ENCODE data around the gene WHAMM.
"Not testable (repeated sequence)": the region's sequence is repeated elsewhere in the genome, so short reads cannot be mapped to it uniquely, and the experiment has no call there.

The WHAMM gene

GRCh38 chr15:82802497-82802896 lies 6.9 kb upstream of the WHAMM start:
- no peak for DNase-seq (ENCODE audit: low read depth)

- DNase-seq (ENCODE audit: low read depth), result no peak
Observed at GRCh38 chr15:82803793-82804574, 5.4 kb upstream of the WHAMM start.

GRCh38 chr15:82804575-82804949 lies 4.9 kb upstream of the WHAMM start:
- DNase-seq (ENCODE audit: low read depth), result no peak

- no peak for DNase-seq (ENCODE audit: low read depth)
Observed at GRCh38 chr15:82805994-82806406, 3.4 kb upstream of the WHAMM start, which contains the start of gene FSD2. TSS of gene FSD2 (minus strand) at chr15:82806069. CDS start at chr15:82787390, 18,679 bp downstream.

GRCh38 chr15:82807920-82808633 lies 1.4 kb upstream of the WHAMM start:
- DNase-seq (ENCODE audit: low read depth), result no peak

GRCh38 chr15:82808634-82809041 lies 790 bp upstream of the WHAMM start:
- DNase-seq (ENCODE audit: low read depth), result no peak

GRCh38 chr15:82810061-82810889 lies 847 bp downstream of the WHAMM start:
- no peak for DNase-seq (ENCODE audit: low read depth)

GRCh38 chr15:82810890-82811426 lies 1.5 kb downstream of the WHAMM start:
- peak; percentile 30 for DNase-seq (ENCODE audit: low read depth)

GRCh38 chr15:82812994-82813393 lies 3.6 kb downstream of the WHAMM start:
- no peak for DNase-seq (ENCODE audit: low read depth)

- no peak for DNase-seq (ENCODE audit: low read depth)
Observed at GRCh38 chr15:82820128-82820527, 10.7 kb downstream of the WHAMM start.

GRCh38 chr15:82821396-82821795 lies 12.0 kb downstream of the WHAMM start:
- DNase-seq (ENCODE audit: low read depth), result not testable (repeated sequence)

GRCh38 chr15:82821851-82822250 lies 12.4 kb downstream of the WHAMM start:
- not testable (repeated sequence) for DNase-seq (ENCODE audit: low read depth)

- DNase-seq (ENCODE audit: low read depth), result no peak
Observed at GRCh38 chr15:82823049-82823448, 13.6 kb downstream of the WHAMM start.

- no peak for DNase-seq (ENCODE audit: low read depth)
Observed at GRCh38 chr15:82828075-82828474, 18.6 kb downstream of the WHAMM start.

- DNase-seq (ENCODE audit: low read depth), result no peak
Observed at GRCh38 chr15:82829234-82829633, 19.8 kb downstream of the WHAMM start.

GRCh38 chr15:82830427-82831173 lies 21.2 kb downstream of the WHAMM start:
- no peak for DNase-seq (ENCODE audit: low read depth)

GRCh38 chr15:82831894-82832600 lies 22.6 kb downstream of the WHAMM start:
- no peak for DNase-seq (ENCODE audit: low read depth)

- peak; percentile 35 for DNase-seq (ENCODE audit: low read depth)
Observed at GRCh38 chr15:82832601-82833361, 23.4 kb downstream of the WHAMM start.

- no peak for DNase-seq (ENCODE audit: low read depth)
Observed at GRCh38 chr15:82833362-82833682, 23.9 kb downstream of the WHAMM start.

GRCh38 chr15:82835391-82835917 lies 26.0 kb downstream of the WHAMM start:
- no peak for DNase-seq (ENCODE audit: low read depth)
